ENCODE data around the gene C4orf36.
"Not testable (repeated sequence)": the region's sequence is repeated elsewhere in the genome, so short reads cannot be mapped to it uniquely, and the experiment has no call there.

C4orf36 gene

DNA sequence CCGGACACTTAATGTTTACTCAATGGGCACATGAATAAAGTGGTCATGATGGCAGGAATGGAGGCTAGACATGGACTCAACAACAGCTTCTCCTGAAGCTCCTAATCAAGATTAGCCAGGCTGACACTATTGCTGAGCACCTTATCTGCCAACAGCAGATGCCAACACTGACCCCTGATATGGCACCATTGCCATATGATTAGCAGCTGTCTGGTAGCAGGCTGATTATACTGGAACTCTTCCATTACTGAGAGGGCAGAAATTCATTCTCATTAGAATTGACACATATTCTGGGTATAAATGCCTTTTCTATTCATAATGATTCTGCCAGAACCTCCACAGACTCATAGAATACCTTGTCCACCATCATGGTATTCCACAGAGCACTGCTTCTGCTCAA is 24.2 kb upstream of the C4orf36 start:
- no peak for DNase-seq

- DNase-seq: no peak
Measured at GRCh38 chr4:86910820-86911684, 18.8 kb upstream of the C4orf36 start.

DNA sequence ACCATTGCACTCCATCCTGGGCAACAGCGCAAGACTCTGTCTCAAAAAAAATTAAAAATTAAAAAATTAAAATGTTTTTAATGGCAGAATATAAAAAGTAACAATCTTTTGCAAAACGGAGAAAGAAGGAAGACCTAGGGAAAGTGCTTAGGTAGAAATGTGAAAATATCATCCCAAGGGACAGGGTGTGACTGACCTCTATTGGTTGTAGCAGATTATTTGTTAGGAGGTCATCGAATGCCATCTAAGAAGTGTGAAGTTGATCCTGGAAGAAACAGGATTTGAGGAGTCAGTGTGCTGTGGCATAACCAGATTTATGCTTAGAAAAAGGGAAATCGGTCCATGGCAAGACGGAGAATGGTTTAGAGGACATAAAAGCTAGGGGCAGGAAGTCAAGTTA is 18.1 kb upstream of the C4orf36 start:
- no peak for DNase-seq

DNA sequence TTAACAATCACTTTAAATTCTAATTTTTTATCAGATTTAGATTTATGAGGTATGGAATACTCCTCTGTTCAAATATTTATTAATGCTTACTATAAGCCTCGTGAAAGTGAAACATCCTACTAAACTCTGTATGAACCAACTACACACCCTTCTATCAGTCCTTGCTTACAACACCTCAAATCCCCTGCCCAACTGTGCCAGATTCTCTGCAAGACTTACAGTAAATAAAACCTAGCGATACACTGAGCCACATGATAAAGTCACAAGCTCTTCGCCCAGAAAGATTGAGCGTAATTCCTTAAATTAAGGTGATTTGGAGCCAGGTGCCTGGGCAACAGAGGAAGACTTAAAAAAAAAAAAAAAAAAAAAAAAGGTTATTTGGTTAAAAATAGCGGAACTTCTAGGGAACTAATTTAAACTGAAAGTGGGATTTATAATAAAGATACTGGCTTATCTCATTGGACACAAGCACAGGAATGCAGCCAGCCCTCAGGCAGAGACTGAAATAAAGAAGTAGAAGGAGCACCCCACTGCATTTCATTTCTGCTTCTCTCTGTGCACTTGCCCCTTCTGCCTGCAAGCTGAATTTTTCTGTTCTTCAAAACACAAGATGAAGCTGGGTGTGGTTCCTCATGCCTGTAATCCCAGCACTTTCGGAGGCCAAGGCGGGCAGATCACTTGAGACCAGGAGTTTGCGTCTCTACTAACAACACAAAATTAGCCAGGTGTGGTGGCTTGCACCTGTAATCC is 17.5 kb upstream of the C4orf36 start:
- no peak for DNase-seq

GRCh38 chr4:86908251-86908657 is 16.0 kb upstream of the C4orf36 start:
- DNase-seq: no peak

GRCh38 chr4:86901864-86902263 is 9.6 kb upstream of the C4orf36 start:
- no peak for DNase-seq

GRCh38 chr4:86898562-86898961 is 6.3 kb upstream of the C4orf36 start:
- no peak for DNase-seq

DNA sequence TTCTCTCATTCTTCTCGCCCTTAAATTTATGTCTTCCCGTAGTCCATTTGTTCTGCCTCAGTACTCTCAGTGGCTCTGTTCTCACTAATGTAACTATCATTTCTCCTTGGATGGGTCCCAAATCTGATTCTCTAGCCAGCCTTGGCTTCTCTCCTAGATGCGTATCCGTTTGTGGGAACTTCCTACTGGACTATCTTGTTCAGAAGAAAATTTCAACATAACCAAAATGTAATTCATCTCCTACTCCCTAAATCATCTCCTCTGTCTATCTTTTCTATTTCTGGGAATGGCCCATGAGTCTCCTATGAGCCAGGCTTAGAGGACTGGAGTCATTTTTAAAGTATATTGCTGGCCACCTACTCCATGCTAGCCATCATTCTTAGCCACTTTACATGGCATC is 4.4 kb upstream of the C4orf36 start:
- no peak for DNase-seq

- no peak for DNase-seq
Measured at GRCh38 chr4:86895692-86896488, 3.7 kb upstream of the C4orf36 start.

GRCh38 chr4:86894455-86894854 is 2.2 kb upstream of the C4orf36 start:
- DNase-seq: no peak

DNA sequence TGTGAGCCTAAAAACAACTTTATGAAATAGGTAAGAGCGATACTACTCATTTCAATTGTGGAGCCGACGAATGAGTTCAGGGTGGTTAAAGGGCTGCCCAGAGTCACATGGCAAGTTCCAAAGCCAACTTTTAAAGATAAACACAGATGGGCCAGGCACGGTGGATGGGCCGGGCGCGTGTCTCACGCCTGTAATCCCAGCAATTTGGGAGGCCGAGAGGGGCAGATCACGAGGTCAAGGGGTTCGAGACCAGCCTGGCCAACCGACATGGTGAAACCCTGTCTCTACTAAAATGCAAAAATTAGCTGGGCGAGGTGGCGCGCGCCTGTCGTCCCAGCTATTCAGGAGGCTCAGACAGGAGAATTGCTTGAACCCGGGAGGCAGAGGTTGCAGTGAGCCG is 914 bp upstream of the C4orf36 start:
- no peak for DNase-seq

DNA sequence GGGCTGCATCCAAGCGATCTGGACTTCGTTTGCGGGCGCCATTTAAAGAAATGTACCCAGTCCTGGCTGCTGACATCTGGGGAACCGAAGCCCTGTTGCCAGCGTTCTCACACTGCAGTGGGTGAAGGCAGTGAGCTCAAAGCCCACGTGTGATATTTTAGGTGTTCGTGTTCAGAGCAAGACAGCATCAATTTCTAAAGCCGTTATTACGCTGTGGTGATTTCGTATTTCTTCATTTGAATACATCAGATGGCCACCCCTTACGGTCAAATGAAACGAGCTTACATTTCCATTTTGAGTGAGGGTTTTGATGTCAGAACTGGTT is 376 bp upstream of the C4orf36 start:
- no peak for DNase-seq

DNA sequence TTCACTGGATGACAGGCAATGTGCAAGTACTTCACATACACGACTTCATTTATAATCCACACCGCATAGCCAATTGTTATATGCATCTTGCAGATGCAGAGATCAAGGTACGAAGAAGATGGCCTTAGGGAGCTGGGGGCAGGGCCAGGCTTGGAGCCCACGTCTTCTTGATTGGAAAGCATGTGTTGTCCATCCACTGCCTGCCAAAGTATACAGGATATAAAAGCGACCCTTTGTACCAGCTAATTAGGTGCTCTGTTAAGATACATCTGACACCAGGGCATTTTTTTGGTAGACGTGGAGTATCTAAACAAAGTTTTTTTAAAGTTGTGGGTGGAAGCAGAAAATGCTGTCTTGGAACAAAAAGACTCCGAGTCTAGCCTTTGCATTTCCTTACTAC is 1.4 kb downstream of the C4orf36 start:
- DNase-seq: no peak

- DNase-seq: no peak
Measured at GRCh38 chr4:86879641-86880040, 12.6 kb downstream of the C4orf36 start.

DNA sequence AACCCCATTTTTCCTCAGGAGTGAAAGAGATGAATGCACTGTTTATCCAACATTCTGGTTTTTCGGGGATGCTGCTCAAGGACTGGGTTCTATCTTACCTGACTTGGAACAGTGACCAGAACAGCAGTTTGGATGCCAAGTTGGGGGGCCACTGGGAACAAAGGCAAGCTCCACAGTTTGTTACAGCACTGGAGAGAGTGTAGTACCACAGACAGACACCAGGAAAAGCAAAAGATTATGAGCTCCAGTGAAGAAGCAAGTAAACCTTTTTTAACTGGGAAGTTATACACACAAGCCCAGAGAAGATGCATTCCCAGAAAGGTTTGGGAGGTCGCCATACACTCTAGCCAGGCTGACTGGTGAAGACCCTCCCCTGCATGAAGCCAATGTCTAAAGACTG is 13.6 kb downstream of the C4orf36 start:
- no peak for DNase-seq

- no peak for DNase-seq
Measured at GRCh38 chr4:86876894-86877685, 15.1 kb downstream of the C4orf36 start.

GRCh38 chr4:86875436-86875835 is 16.8 kb downstream of the C4orf36 start:
- not testable (repeated sequence) for DNase-seq

- DNase-seq: no peak
Measured at GRCh38 chr4:86872135-86872534, 20.1 kb downstream of the C4orf36 start.

DNA sequence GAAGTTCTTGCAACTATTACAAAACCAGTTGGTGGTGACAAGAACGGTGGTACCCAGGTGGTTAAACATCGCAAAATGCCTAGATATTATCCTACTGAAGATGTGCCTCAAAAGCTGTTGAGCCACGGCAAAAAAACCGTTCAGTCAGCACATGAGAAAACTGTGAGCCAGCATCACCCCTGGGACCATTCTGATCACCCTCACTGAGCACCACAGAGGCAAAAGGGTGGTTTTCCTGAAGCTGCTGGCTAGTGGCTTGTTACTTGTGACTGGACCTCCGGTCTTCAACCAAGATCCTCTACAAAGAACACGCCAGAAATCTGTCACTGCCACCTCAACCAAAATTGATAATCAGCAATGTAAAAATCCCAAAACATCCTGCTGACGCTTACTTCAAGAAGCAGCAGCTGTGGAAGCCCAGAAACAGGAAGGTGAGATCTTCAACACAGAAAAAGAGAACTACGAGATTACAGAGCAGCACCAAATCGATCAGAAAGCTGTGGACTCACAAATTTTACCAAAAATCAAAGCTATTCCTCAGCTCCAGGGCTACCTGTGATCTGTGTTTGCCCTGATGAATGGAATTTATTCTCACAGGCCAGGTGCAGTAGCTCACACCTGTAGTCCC is 21.7 kb downstream of the C4orf36 start:
- DNase-seq: no peak

- no peak for DNase-seq
Measured at GRCh38 chr4:86857341-86858052, 34.7 kb downstream of the C4orf36 start.

DNA sequence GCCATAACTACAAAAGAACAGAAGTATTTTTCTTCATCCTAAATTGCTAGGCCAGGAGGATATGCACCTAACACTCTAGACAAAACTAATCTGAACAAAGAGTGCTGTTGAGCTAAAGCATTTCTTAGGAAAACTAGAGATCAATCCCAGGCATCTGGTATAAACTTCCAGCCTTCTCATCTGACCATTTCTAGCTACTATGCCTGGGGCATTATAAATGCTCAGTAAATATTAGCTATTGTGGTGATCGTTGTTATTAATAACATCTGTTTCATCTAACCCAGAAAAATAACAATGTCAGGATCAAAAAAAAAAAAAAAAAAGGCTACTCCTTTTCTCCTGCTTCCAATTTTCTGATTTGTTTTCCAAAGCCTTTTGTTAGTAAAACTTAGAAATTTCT is 35.3 kb downstream of the C4orf36 start:
- DNase-seq: no peak

- no peak for DNase-seq
Measured at GRCh38 chr4:86855572-86855971, 36.6 kb downstream of the C4orf36 start.

All from stimulated activated CD4-positive, alpha-beta T cell treated with anti-CD3 and anti-CD28 coated beads, Interleukin-2, amount 100 ng/mL, for 48 hours (primary cell).